Measurements from ENCODE around the gene STON1.
A peak's percentile ranks its signal among the peaks of the same experiment; 100 is the strongest.
"Not testable (repeated sequence)": the region's sequence is repeated elsewhere in the genome, so short reads cannot be mapped to it uniquely, and the experiment has no call there.

STON1 gene

DNA sequence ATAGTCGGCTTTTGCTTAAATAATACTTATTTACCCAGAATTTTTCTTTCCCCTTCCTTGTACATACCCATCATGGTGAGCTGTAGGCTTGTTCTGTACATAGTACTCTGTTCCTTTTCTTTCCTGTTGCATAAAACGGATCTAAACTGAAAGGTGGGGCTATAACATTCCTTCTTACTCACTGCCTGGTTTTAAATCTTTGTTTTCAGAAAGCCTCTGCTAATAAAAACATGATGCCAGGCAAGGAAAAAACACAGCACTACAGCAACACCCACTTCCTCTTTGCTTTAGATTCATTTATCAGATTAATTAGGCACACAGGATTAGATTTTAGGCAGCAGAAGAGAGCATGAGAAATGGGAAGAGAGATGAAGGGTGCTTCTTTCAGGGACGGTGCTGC is 19.6 kb upstream of the STON1 start:
- H3K36me3 ChIP-seq (ENCODE audit: insufficient read depth, low read length) = peaks cover 55% of the 10 kb centered on the region
- no peak overlapping the region for H3K9ac ChIP-seq (ENCODE audit: low read depth, low read length)
- 0 out of 2 replicates have a peak overlapping the region, but pooled peaks have one; percentile 97 for H3K27ac ChIP-seq (ENCODE audit: low read depth, low read length)
- H3K27me3 ChIP-seq (ENCODE audit: insufficient read depth, low read length) = no peaks in the 10 kb centered on the region
- H3K9me3 ChIP-seq (ENCODE audit: insufficient read depth, low read depth, low read length) = no peaks in the 10 kb centered on the region
- peaks cover 35% of the 10 kb centered on the region for H3K4me1 ChIP-seq (ENCODE audit: insufficient read depth, low read length)
- 92% methylated on average over 3 of the region's 3 CpGs for WGBS
- H3K4me3 ChIP-seq (ENCODE audit: low read length) = no peak overlapping the region

DNA sequence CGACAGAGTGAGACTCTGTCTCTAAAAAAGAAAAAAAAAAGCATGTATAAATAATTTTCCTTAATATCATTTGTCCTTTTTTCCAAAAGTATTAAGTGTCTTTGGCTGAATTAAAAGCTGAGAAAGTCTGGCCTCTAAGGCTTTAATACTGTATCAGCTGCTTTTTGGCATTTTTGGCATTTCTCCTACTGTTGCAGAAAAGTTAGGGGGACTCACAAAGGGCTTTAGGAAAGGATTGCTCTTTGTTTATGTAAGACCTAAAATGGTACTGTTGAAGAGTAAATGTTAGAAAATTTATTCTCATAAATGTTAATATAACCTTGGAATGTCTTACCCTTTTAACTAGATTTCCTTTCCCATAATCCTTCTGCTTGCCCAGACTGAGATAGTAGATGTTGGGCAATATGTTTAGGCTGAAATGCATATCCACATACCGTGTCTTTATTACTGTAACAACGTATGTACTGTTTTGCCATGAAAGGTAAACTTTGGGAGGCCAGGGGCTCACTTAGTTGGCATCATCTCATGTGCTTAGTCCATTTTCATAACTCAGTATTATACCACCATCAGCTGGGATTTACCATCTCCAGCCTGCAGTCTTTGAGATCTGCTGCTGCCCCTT is 18.0 kb upstream of the STON1 start:
- H3K36me3 ChIP-seq (ENCODE audit: insufficient read depth, low read length) = peaks cover 63% of the 10 kb centered on the region
- no peak overlapping the region for H3K9ac ChIP-seq (ENCODE audit: low read depth, low read length)
- H3K9me3 ChIP-seq (ENCODE audit: insufficient read depth, low read depth, low read length) = no peaks in the 10 kb centered on the region
- H3K4me1 ChIP-seq (ENCODE audit: insufficient read depth, low read length) = peaks cover 35% of the 10 kb centered on the region
- WGBS = 93% methylated on average over 2 of the region's 3 CpGs
- no peak overlapping the region for H3K4me3 ChIP-seq (ENCODE audit: low read length)
- no peaks in the 10 kb centered on the region for H3K27me3 ChIP-seq (ENCODE audit: insufficient read depth, low read length)
- H3K27ac ChIP-seq (ENCODE audit: low read depth, low read length) = no peak overlapping the region

DNA sequence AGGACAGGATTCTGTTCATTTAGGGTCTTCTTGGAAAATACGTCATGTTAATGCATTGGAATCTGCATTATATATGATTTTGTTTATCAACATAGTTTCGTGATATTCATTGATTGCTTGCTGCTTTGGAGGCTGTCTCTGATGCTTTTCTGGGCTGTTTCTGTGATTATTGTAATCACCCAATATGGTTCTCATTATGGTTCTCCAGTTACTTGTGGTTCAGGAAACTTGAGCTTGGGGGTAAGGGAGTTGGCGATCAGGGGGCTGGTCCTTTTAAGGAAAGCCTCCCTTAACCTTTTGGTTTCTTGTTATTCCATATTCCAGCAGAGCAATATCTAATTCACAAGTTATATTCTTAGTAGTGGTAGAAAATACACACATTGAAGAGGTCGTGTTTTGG is 17.4 kb upstream of the STON1 start:
- H3K9me3 ChIP-seq (ENCODE audit: insufficient read depth, low read depth, low read length) = no peaks in the 10 kb centered on the region
- H3K27ac ChIP-seq (ENCODE audit: low read depth, low read length) = no peak overlapping the region
- H3K9ac ChIP-seq (ENCODE audit: low read depth, low read length) = no peak overlapping the region
- H3K4me3 ChIP-seq (ENCODE audit: low read length) = no peak overlapping the region
- H3K4me1 ChIP-seq (ENCODE audit: insufficient read depth, low read length) = peaks cover 35% of the 10 kb centered on the region
- WGBS = 90% methylated on average over 3 of the region's 4 CpGs
- H3K36me3 ChIP-seq (ENCODE audit: insufficient read depth, low read length) = peaks cover 63% of the 10 kb centered on the region
- no peaks in the 10 kb centered on the region for H3K27me3 ChIP-seq (ENCODE audit: insufficient read depth, low read length)

DNA sequence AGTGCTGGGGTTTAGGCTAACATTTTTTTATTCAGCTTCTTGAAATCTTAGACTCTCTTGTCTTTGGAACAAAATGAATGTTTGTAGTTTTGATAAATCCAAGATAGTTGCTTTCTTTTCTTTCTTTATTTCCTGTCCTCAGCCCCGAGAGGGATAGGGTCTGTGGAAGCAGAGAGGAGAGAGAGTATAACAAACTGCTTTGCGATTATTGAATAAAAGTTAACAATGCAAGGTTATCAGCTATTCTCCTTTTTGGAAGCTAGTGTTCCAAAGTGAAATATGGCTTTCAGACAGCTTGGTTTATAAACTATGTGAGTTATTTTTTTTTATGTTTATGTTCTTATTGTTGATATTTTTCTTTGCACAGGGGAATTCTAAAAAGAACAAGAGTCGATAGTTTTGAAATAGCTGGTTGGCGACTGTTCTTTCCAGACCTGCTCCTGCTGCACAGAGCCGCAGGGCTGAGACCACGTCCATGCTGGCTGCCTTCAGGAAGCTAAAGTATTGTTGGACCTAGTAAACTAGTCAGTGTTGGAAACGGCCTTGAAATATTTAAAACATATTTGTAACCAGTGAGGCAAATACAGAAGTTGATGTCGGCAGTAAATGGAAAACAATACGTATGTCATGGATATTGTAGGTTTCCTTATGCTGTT is 15.5 kb upstream of the STON1 start:
- Histone ChIP-seq H3K27ac (ENCODE audit: low read depth, low read length) (no peak overlapping the region), H3K36me3 (ENCODE audit: insufficient read depth, low read length) (peaks cover 75% of the 10 kb centered on the region), H3K4me3 (ENCODE audit: low read length) (no peak overlapping the region), H3K9ac (ENCODE audit: low read depth, low read length) (no peak overlapping the region), H3K27me3 (ENCODE audit: insufficient read depth, low read length) (no peaks in the 10 kb centered on the region), H3K9me3 (ENCODE audit: insufficient read depth, low read depth, low read length) (no peaks in the 10 kb centered on the region), H3K4me1 (ENCODE audit: insufficient read depth, low read length) (peaks cover 22% of the 10 kb centered on the region)
- whole genome bisulfite sequencing = 94% methylated on average over 9 of the region's 9 CpGs

DNA sequence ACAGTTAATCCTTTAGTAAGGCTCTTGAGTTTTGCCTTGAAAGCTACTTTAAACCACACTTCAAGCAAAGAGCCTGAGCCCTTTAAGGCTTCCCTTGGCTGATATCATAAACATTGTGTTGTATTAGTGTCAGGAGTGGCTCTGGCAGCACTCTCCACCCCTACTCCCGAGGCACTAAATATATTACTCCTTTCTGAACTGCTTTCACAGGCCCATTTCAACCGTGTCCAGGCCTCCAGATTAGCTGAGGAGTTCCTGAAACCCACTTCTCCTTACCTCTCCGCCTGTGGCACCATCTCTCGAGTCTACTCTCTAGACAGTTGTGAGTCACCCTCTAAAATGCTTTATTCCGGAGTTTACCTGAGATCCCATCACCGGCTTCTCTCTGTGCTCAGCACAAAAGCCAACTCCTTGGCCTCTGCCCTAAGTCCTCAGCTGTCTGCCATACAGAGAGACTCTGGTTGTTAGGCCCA is 14.4 kb upstream of the STON1 start:
- WGBS = 93% methylated on average over 6 of the region's 6 CpGs
- Histone ChIP-seq H3K4me3 (ENCODE audit: low read length) (no peak overlapping the region), H3K27ac (ENCODE audit: low read depth, low read length) (no peak overlapping the region), H3K9me3 (ENCODE audit: insufficient read depth, low read depth, low read length) (no peaks in the 10 kb centered on the region), H3K9ac (ENCODE audit: low read depth, low read length) (no peak overlapping the region), H3K27me3 (ENCODE audit: insufficient read depth, low read length) (no peaks in the 10 kb centered on the region), H3K4me1 (ENCODE audit: insufficient read depth, low read length) (peaks cover 12% of the 10 kb centered on the region), H3K36me3 (ENCODE audit: insufficient read depth, low read length) (peaks cover 69% of the 10 kb centered on the region)

DNA sequence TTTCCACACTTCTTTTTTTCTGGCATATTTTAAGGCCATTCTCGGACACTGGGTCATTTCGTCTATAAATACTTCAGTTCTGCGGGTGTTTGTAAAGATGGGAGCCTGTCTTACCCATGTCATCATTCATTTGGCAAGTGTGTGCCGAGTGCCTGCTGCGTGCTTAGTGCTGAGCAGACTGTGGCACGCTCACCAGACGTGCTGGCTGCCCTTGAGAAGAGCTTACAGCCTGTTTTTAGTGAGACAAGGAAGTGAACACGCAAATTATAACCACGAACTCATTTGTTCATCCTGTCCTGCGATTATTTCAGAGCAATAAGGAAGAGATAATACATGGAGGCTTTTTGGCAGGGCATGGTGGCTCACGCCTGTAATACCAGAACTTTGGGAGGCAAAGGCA is 10.4 kb upstream of the STON1 start:
- 96% methylated on average over 11 of the region's 11 CpGs for WGBS
- no peak overlapping the region for H3K4me3 ChIP-seq (ENCODE audit: low read length)
- H3K27me3 ChIP-seq (ENCODE audit: insufficient read depth, low read length) = no peaks in the 10 kb centered on the region
- H3K9ac ChIP-seq (ENCODE audit: low read depth, low read length) = no peak overlapping the region
- H3K36me3 ChIP-seq (ENCODE audit: insufficient read depth, low read length) = peaks cover 44% of the 10 kb centered on the region
- H3K9me3 ChIP-seq (ENCODE audit: insufficient read depth, low read depth, low read length) = no peaks in the 10 kb centered on the region
- no peak overlapping the region for H3K27ac ChIP-seq (ENCODE audit: low read depth, low read length)
- no peaks in the 10 kb centered on the region for H3K4me1 ChIP-seq (ENCODE audit: insufficient read depth, low read length)

DNA sequence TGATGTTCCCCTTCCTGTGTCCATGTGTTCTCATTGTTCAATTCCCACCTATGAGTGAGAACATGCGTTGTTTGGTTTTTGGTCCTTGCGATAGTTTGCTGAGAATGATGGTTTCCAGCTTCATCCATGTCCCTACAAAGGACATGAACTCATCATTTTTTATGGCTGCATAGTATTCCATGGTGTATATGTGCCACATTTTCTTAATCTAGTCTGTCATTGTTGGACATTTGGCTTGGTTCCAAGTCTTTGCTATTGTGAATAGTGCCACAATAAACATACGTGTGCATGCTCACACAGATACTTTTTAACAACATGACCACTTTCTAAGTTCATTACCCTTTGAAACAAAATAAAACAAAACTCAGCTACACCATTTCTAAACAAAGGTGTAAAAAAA is 5.2 kb upstream of the STON1 start:
- not testable (repeated sequence) for H3K27ac ChIP-seq (ENCODE audit: low read depth, low read length); H3K27me3 ChIP-seq (ENCODE audit: insufficient read depth, low read length); H3K4me3 ChIP-seq (ENCODE audit: low read length); H3K9ac ChIP-seq (ENCODE audit: low read depth, low read length); H3K36me3 ChIP-seq (ENCODE audit: insufficient read depth, low read length); H3K9me3 ChIP-seq (ENCODE audit: insufficient read depth, low read depth, low read length)
- WGBS = 94% methylated on average over 1 of the region's 3 CpGs
- peaks cover 11% of the 10 kb centered on the region for H3K4me1 ChIP-seq (ENCODE audit: insufficient read depth, low read length)

DNA sequence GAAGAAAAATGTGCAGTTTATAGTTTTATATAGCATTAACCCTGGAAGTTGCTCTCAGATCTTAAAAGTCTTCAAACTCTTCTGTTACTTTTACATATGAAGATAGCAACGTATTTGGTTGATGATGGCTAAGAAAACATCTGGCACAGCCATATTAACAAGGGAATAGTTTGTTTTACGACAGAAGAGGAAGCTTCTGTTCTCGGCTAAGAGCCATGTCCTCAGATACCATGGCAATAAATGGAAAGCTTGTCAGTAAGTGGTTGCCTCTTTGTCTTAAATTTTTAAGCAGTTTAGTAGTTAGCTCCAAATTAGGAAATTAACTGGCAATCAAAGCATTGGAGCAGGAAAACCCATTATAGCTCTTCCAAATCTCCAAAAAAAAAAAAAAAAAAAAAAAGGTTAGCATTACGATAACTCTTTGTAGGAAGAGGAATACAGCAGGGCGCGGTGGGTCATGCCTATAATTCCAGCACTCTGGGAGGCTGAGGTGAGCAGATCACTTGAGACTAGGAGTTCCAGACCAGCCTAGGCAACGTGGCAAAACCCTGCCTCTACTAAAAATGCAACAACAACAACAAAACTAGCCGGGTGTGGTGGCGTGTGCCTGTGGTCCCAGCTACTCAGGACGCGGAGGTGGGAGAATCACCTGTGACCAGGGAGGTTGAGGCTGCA is 4.5 kb upstream of the STON1 start:
- Histone ChIP-seq H3K9me3 (ENCODE audit: insufficient read depth, low read depth, low read length) (no peaks in the 10 kb centered on the region), H3K36me3 (ENCODE audit: insufficient read depth, low read length) (peaks cover 4% of the 10 kb centered on the region), H3K27ac (ENCODE audit: low read depth, low read length) (no peak overlapping the region), H3K9ac (ENCODE audit: low read depth, low read length) (no peak overlapping the region), H3K27me3 (ENCODE audit: insufficient read depth, low read length) (no peaks in the 10 kb centered on the region), H3K4me1 (ENCODE audit: insufficient read depth, low read length) (peaks cover 11% of the 10 kb centered on the region), H3K4me3 (ENCODE audit: low read length) (no peak overlapping the region)
- 95% methylated on average over 11 of the region's 11 CpGs for WGBS

DNA sequence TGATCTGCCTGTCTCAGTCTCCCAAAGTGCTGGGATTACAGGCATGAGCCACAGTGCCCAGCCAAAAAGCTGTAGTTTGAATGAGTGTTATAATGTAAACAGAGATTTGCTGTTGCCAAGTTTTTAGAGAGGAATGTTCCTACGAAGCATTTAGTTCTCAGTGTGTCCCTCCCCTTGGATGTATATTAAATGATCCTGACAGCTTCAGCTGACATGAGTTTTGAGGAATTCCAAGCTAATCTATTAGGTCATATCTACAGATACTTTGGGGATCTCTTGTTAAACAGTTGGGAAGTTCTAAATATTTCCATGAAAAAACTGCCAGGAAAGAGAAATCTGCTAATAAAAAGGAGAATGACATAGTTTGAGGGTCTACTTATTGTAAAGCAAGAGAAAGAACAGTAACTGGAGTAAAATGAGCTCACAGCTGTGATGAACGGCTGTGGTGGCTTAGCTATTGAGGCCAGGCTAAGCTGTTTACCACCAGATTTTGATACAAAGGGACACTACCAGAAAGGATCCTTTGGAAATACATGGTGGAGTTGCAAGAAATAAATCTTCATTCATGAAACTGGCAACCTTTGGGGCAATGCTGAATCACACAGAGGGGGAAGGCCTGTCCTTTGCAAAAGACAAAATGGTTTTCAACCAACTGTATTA is 2.6 kb upstream of the STON1 start:
- no peaks in the 10 kb centered on the region for H3K9me3 ChIP-seq (ENCODE audit: insufficient read depth, low read depth, low read length)
- H3K27me3 ChIP-seq (ENCODE audit: insufficient read depth, low read length) = no peaks in the 10 kb centered on the region
- H3K27ac ChIP-seq (ENCODE audit: low read depth, low read length) = no peak overlapping the region
- no peak overlapping the region for H3K4me3 ChIP-seq (ENCODE audit: low read length)
- WGBS = 86% methylated on average over 2 of the region's 2 CpGs
- H3K9ac ChIP-seq (ENCODE audit: low read depth, low read length) = no peak overlapping the region
- peaks cover 23% of the 10 kb centered on the region for H3K4me1 ChIP-seq (ENCODE audit: insufficient read depth, low read length)
- no peaks in the 10 kb centered on the region for H3K36me3 ChIP-seq (ENCODE audit: insufficient read depth, low read length)

DNA sequence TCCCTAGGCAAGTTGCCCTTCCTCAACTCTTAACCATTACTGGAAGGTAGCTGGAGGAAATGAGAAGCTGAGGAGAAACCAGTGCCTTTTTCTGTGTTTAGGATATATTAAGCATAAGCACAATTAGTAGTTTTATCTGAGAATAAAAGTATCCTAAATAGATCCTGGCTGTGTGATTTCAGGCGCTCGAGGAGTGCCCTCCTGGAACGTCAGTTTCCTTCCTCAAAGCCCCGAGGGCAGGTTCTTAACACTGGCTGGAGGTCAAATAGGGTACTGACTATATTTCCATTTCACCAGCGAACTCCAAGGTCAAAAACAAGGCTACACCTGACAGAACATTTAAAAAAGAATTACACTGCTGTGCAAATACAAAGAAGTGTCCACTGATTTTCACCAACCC is 1.5 kb upstream of the STON1 start:
- no peak overlapping the region for H3K4me3 ChIP-seq (ENCODE audit: low read length)
- no peaks in the 10 kb centered on the region for H3K27me3 ChIP-seq (ENCODE audit: insufficient read depth, low read length)
- no peaks in the 10 kb centered on the region for H3K36me3 ChIP-seq (ENCODE audit: insufficient read depth, low read length)
- no peaks in the 10 kb centered on the region for H3K9me3 ChIP-seq (ENCODE audit: insufficient read depth, low read depth, low read length)
- WGBS = 65% methylated on average over 5 of the region's 5 CpGs
- no peak overlapping the region for H3K9ac ChIP-seq (ENCODE audit: low read depth, low read length)
- no peak overlapping the region for H3K27ac ChIP-seq (ENCODE audit: low read depth, low read length)
- peaks cover 23% of the 10 kb centered on the region for H3K4me1 ChIP-seq (ENCODE audit: insufficient read depth, low read length)

DNA sequence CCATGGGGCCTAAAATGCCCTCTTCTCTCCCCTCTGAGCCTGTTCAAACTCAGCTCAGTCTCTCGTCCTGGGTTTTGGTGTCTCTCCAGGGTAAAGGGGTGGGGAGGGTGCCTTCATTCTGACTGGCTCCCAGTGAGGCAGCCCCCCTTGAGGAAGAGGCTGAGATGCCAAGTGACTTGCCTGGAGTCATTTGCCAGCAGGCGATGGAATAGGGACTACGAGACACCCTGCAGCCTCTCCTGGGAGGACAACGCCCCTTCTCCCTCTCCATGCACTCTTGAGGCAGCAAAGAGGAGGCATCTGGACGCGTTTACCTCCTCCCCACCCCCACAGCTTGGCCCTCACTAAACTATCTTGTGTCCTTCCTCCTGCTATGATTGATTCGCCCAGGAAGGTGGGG is 760 bp upstream of the STON1 start:
- WGBS = 19% methylated on average over 7 of the region's 7 CpGs
- no peaks in the 10 kb centered on the region for H3K27me3 ChIP-seq (ENCODE audit: insufficient read depth, low read length)
- H3K4me1 ChIP-seq (ENCODE audit: insufficient read depth, low read length) = peaks cover 23% of the 10 kb centered on the region
- H3K9me3 ChIP-seq (ENCODE audit: insufficient read depth, low read depth, low read length) = no peaks in the 10 kb centered on the region
- peak overlapping the region; percentile 85 for H3K4me3 ChIP-seq (ENCODE audit: low read length)
- H3K36me3 ChIP-seq (ENCODE audit: insufficient read depth, low read length) = no peaks in the 10 kb centered on the region
- H3K9ac ChIP-seq (ENCODE audit: low read depth, low read length) = no peak overlapping the region
- H3K27ac ChIP-seq (ENCODE audit: low read depth, low read length) = no peak overlapping the region
